HG02798 (cell line): ENCODE results near the gene MCMBP.
"Not testable (repeated sequence)": the region's sequence is repeated elsewhere in the genome, so short reads cannot be mapped to it uniquely, and the experiment has no call there.

Experiments
- ATAC-seq: cut with Tn5 transposase; IDR thresholded peaks from one replicate; pipeline ENCODE4 v1.9.1; 2021; ENCODE audit warnings: mild to moderate bottlenecking; ENCODE audit not compliant: unreplicated experiment, poor library complexity

Gene MCMBP

DNA sequence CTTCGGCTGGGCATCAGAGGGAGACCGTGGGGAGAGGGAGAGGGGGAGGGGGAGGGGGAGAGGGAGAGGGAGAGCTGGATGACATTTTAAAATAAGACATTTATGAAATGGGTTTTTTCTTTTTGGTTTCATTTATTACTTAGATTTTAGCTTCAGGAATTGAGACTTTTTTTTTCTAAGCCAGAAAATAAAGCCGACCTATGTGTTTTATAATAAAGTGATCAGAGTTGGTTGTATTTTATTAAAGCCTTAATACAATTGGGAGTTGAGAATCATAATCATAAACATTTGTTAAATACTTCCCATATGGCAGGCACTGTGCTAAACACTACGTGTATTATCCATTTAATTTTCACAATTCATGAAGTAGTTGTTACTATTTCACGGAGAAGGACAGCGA is 76.6 kb downstream of the MCMBP start:
- ATAC-seq: no peak

DNA sequence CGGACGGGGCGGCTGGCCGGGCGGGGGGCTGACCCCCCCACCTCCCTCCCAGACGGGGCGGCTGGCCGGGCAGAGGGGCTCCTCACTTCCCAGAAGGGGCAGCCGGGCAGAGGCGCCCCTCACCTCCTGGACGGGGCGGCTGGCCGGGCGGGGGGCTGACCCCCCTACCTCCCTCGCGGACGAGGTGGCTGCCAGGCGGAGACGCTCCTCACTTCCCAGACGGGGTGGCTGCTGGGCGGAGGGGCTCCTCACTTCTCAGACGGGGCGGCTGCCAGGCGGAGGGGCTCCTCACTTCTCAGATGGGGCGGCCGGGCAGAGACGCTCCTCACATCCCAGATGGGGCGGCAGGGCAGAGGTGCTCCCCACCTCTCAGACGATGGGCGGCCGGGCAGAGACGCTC is 77.5 kb downstream of the MCMBP start:
- not testable (repeated sequence) for ATAC-seq

DNA sequence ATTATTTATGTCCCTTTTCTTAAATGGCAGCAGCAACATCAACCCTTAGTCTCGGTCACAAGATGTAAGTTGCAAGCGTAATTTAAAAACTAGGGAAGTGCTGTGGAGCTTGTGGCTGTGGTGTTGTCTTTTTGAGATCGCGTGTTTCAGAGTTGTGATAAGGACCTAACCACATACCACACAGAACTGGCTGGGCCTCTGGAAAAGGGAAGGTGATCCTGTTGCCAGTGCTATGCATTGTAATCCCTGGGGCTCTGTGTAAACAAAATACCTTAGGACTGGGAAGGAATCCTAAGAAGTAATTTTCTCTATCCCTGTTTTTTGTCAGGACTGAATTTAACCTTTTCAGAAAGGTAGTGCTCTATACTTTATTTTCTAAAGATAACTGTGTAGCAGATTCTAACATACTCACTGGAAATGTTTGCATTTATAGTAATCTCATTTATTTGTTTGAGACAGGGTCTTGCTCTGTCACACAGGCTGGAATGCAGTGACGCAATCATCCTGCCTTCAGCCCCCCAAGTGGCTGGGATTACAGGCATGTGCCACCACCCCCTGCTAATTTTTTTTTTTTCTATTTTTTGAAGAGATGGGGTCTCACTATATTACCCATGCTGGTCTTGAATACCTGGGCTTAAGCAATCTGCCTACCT is 86.4 kb downstream of the MCMBP start:
- no peak for ATAC-seq

GRCh38 chr10:119784340-119785067 is 88.1 kb downstream of the MCMBP start:
- peak; percentile 40 for ATAC-seq

- no peak for ATAC-seq
Observed at GRCh38 chr10:119783665-119784027, 89.0 kb downstream of the MCMBP start.

GRCh38 chr10:119782981-119783664 is 89.5 kb downstream of the MCMBP start:
- no peak for ATAC-seq

DNA sequence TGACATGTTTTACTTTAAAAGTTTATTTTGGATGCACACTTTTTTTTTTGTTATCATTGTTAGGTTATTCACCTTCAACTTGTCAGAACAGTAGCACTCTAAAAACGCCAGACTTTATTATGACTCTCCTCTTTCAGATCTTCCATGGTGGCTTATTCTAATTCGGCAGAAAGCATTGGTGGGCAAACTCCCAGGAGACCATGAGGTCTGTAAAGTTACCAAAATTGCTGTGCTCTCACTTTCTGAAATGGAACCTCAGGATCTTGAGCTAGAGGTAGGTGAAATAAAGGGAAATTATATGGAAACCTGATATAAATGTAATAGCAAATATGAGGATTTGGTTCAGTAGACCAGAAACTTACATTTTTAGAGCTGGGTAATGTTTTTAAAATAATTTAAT is 91.1 kb downstream of the MCMBP start:
- no peak for ATAC-seq

GRCh38 chr10:119780879-119781480 is 91.7 kb downstream of the MCMBP start:
- ATAC-seq: no peak
